ELF-1 (cell line): ENCODE data around the gene PHACTR3.

ENCODE experiments used
- DNase-seq: peaks from one replicate; pipeline ENCODE4 v3.0.0-alpha.2; 2016; ENCODE audit warnings: low read depth, low spot score

The PHACTR3 gene

GRCh38 chr20:59794555-59794954, 190.2 kb downstream of the PHACTR3 start:
- DNase-seq: no peak

GRCh38 chr20:59800309-59800708, 196.0 kb downstream of the PHACTR3 start:
- no peak for DNase-seq

GRCh38 chr20:59802018-59802417, 197.7 kb downstream of the PHACTR3 start:
- DNase-seq: no peak

- no peak for DNase-seq
Observed at GRCh38 chr20:59802471-59803221, 198.3 kb downstream of the PHACTR3 start.

GRCh38 chr20:59804347-59804746, 200.0 kb downstream of the PHACTR3 start:
- no peak for DNase-seq

- no peak for DNase-seq
Observed at GRCh38 chr20:59804871-59805665, 200.7 kb downstream of the PHACTR3 start.

- DNase-seq: no peak
Observed at GRCh38 chr20:59805786-59806577, 201.6 kb downstream of the PHACTR3 start.

GRCh38 chr20:59806578-59806975, 202.2 kb downstream of the PHACTR3 start:
- DNase-seq: no peak

- DNase-seq: no peak
Observed at GRCh38 chr20:59807909-59808728, 203.8 kb downstream of the PHACTR3 start.

GRCh38 chr20:59808729-59809381, 204.5 kb downstream of the PHACTR3 start:
- no peak for DNase-seq

- no peak for DNase-seq
Observed at GRCh38 chr20:59809630-59810448, 205.5 kb downstream of the PHACTR3 start.

- peak; percentile 30 for DNase-seq
Observed at GRCh38 chr20:59810449-59811187, 206.3 kb downstream of the PHACTR3 start.

- peak; percentile 26 for DNase-seq
Observed at GRCh38 chr20:59811681-59812171, 207.4 kb downstream of the PHACTR3 start.

GRCh38 chr20:59812286-59813125, 208.2 kb downstream of the PHACTR3 start:
- DNase-seq: no peak

GRCh38 chr20:59813126-59813947, 209.0 kb downstream of the PHACTR3 start:
- no peak for DNase-seq

GRCh38 chr20:59813948-59814839, 209.9 kb downstream of the PHACTR3 start:
- no peak for DNase-seq
